Vagina (tissue), 2 donors: ENCODE results near the gene ZNF185. TPM values are rescaled to one million over a fixed set of nuclear protein-coding genes. Genes with fewer than 3 reads are reported as not detected.

Experiments
- DNase-seq, 2 donors: peaks; one replicate each; pipeline ENCODE4 v3.0.0-alpha.2; 2017; ENCODE audit errors: extremely low spot score in 2 of 2
- H3K27ac ChIP-seq: fragments of 200-600 bp; sonication (generic); one replicate; pipeline ENCODE4 v1.5.1; 2019
- H3K27me3 ChIP-seq: fragments of 200-600 bp; sonication (generic); one replicate; pipeline ENCODE4 v1.5.1; 2019
- H3K36me3 ChIP-seq, 2 donors: fragments of 200-600 bp; sonication (generic); one replicate each; pipeline ENCODE4 v1.5.1; 2017 to 2019
- H3K4me1 ChIP-seq: fragments of 200-600 bp; sonication (generic); one replicate; pipeline ENCODE4 v1.5.1; 2019
- H3K4me3 ChIP-seq, 2 donors: fragments of 200-600 bp; sonication (generic); 1 replicate in 1 of 2; 2 replicates in 1 of 2; pipeline ENCODE4 v1.5.1; 2016 to 2019
- H3K9me3 ChIP-seq: fragments of 200-600 bp; sonication (generic); one replicate; pipeline ENCODE4 v1.5.1; 2019
- POLR2A ChIP-seq, 2 donors: fragments of 450-650 bp; IDR thresholded peaks; one replicate each; pipeline ENCODE4 v1.6.1; 2017; ENCODE audit warnings: antibody characterized with exemption in 2 of 2, mild to moderate bottlenecking in 2 of 2, moderate library complexity in 2 of 2
- POLR2AphosphoS5 ChIP-seq, 2 donors: sonication (generic); formaldehyde crosslinking; IDR thresholded peaks; one replicate each; pipeline ENCODE4 v1.9.0; 2017; ENCODE audit warnings: antibody characterized with exemption in 2 of 2, mild to moderate bottlenecking in 2 of 2, low read depth in 1 of 2; ENCODE audit not compliant: insufficient read depth in 1 of 2
- intact Hi-C: fragments of 100-400 bp; cut with DNase I; formaldehyde crosslinking; loops from one replicate; pipeline ENCODE4 v1.15.1; 2023
- total RNA-seq: library from RNA; depleted of rRNA; stranded (reverse); fragments of >200 nt; gene quantifications from one replicate; pipeline ENCODE4 v1.2.3, GENCODE V29; 2016
- TF ChIP-seq, protein P1 (sequence below), 3 experiments: fragments of 450-650 bp in 2 of 3; fragments of 200-600 bp in 1 of 3; sonication (generic) in 1 of 3; IDR thresholded peaks; one replicate each; pipeline ENCODE4 v1.5.1; 2017 to 2019; ENCODE audit warnings: antibody characterized with exemption in 3 of 3, mild to moderate bottlenecking in 2 of 3, moderate library complexity in 2 of 3

Gene ZNF185
- total RNA-seq, 1 donor from 2014 or later, result 98.2 TPM

DNA sequence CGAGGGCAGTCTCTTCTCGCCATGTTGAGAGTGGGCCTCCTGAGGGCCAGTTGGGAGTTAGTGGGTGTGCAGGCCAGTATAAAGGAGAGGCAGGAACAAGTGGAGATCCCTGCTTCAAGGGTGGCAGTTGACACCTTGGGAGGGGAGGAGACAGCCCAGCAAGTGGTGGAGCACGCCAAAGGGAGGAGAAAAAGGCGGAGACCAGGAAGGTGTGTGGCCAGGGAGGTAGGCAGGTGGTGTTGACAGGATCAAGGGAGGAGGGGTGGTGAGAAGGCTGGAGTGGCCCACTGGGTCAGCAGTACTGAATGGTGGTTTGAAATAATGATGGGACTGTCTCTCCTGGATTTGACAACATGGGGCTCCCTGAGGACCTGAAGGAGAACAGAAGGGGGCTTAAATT, 32.6 kb downstream of the ZNF185 start:
- Histone ChIP-seq H3K4me1 (no peaks in the 10 kb centered on the region), H3K4me3 (no peak overlapping the region), H3K9me3 (no peaks in the 10 kb centered on the region), H3K27me3 (no peaks in the 10 kb centered on the region), H3K27ac (no peak overlapping the region), H3K36me3 (no peaks in the 10 kb centered on the region)
- no peak for DNase-seq
- intact Hi-C loops, result no loop called here
- TF ChIP-seq, protein P1, sequence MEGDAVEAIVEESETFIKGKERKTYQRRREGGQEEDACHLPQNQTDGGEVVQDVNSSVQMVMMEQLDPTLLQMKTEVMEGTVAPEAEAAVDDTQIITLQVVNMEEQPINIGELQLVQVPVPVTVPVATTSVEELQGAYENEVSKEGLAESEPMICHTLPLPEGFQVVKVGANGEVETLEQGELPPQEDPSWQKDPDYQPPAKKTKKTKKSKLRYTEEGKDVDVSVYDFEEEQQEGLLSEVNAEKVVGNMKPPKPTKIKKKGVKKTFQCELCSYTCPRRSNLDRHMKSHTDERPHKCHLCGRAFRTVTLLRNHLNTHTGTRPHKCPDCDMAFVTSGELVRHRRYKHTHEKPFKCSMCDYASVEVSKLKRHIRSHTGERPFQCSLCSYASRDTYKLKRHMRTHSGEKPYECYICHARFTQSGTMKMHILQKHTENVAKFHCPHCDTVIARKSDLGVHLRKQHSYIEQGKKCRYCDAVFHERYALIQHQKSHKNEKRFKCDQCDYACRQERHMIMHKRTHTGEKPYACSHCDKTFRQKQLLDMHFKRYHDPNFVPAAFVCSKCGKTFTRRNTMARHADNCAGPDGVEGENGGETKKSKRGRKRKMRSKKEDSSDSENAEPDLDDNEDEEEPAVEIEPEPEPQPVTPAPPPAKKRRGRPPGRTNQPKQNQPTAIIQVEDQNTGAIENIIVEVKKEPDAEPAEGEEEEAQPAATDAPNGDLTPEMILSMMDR (IDR thresholded peaks at IDR 0.05), result no peak
- no peak for TF ChIP-seq POLR2A (IDR thresholded peaks at IDR 0.05)
- TF ChIP-seq POLR2AphosphoS5 (IDR thresholded peaks at IDR 0.05; ENCODE audit: insufficient read depth in 1 of 2, low read depth in 1 of 2), result no peak

DNA sequence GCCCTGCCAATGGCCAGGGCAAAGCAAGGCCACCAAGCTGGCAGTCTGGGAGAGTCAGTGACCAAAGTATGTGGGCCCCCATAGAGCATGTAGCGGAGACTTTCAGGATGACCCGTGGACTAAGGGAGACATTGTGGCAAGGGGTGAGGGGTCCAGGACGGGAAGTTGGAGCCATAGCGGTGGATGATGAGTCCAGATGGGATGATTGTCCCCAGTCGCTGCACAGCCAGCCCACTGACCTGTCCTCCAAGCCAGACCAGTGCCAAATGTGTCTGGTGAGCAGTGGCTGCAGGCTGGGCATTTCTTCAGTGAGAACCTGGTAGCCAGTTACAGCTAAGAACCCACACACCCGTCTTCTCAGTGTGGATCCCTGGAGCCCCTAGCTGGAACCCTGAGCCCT, 34.3 kb downstream of the ZNF185 start:
- Histone ChIP-seq H3K36me3 (no peaks in the 10 kb centered on the region), H3K9me3 (no peaks in the 10 kb centered on the region), H3K4me3 (no peak overlapping the region), H3K27me3 (no peaks in the 10 kb centered on the region), H3K4me1 (no peaks in the 10 kb centered on the region), H3K27ac (no peak overlapping the region)
- no peak for DNase-seq
- TF ChIP-seq POLR2A (IDR thresholded peaks at IDR 0.05) (no peak), POLR2AphosphoS5 (IDR thresholded peaks at IDR 0.05; ENCODE audit: insufficient read depth in 1 of 2, low read depth in 1 of 2) (no peak)
- TF ChIP-seq, protein P1 (IDR thresholded peaks at IDR 0.05), result no peak
- intact Hi-C loops, result no loop called here

DNA sequence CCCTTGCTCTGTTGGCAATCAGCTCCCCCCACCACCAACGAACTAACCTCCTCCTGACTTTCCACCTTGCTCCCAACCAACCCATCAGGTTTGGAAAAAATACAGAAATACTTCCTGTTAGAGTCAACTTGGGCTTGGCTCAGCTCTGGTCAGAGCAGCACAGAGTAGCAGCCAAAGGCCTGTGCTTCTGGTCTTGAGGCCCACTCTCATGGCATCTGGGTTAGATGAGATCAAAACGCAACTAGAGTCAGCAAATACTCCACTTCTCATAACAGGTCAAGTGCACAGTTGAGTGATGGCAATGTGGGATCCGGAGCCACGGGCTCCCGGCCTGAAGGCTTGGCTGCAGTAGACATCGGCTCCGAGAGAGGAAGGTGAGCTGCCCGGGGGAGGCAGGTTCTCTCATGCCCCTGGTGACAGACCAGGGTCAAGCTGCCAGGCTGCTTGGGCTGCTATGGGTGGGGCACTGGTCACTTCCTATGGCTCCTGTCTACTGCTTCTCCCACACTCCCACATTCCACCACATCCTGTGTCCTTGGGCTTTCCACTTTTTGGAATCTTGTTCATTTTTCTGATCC, 34.8 kb downstream of the ZNF185 start:
- no peak overlapping the region for H3K27ac ChIP-seq
- intact Hi-C loops, result no loop called here
- no peak for TF ChIP-seq POLR2AphosphoS5 (IDR thresholded peaks at IDR 0.05; ENCODE audit: insufficient read depth in 1 of 2, low read depth in 1 of 2)
- no peak for TF ChIP-seq POLR2A (IDR thresholded peaks at IDR 0.05)
- TF ChIP-seq, protein P1 (IDR thresholded peaks at IDR 0.05), result no peak
- no peaks in the 10 kb centered on the region for H3K4me1 ChIP-seq
- no peaks in the 10 kb centered on the region for H3K9me3 ChIP-seq
- no peak for DNase-seq
- H3K36me3 ChIP-seq, result no peaks in the 10 kb centered on the region
- H3K27me3 ChIP-seq, result no peaks in the 10 kb centered on the region
- H3K4me3 ChIP-seq, result no peak overlapping the region

DNA sequence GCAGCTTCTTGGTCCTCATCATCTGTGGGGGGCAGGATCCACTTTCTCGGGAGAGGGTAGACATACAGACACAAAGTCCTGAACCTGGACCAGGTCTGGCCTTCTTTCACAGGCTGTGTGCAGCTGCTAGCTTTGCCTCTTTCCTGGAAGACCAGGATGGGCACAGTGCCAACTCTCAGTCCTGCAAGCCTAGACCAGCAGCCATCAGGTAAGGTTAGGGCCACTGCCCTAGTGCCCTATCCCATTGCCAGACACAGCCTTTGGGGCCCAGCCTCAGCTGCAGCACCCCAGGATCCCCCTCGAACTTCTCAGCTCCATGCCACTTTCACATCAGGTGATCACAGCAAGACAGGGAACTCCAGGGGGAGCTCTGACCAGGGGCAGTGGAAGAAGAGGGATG, 38.4 kb downstream of the ZNF185 start:
- H3K4me3 ChIP-seq, result no peak overlapping the region
- no peak for DNase-seq
- no peaks in the 10 kb centered on the region for H3K4me1 ChIP-seq
- no peaks in the 10 kb centered on the region for H3K27me3 ChIP-seq
- TF ChIP-seq, protein P1 (IDR thresholded peaks at IDR 0.05), result no peak
- TF ChIP-seq POLR2A (IDR thresholded peaks at IDR 0.05) (no peak), POLR2AphosphoS5 (IDR thresholded peaks at IDR 0.05; ENCODE audit: insufficient read depth in 1 of 2, low read depth in 1 of 2) (no peak)
- H3K27ac ChIP-seq, result no peak overlapping the region
- intact Hi-C loops, result no loop called here
- H3K9me3 ChIP-seq, result no peaks in the 10 kb centered on the region
- no peaks in the 10 kb centered on the region for H3K36me3 ChIP-seq

DNA sequence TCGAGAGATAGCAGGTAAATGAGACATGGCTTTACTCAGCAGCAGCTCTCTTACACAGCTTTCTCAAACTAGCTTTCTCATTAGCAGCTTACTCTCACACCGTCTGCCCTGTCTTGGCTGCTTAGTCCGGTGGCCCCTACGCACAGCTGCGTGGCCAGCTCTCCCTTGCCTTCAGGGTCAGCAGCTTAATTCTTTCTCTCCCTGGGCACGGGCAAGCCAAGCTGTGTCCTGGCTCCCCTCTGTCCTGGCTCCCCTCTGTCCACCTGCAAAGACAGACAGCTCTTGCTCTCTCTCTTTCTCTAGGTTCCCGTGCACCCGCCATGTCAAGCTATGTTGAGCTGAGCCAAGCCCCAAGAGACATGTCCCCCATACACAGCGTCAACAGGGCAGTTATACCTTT, 39.4 kb downstream of the ZNF185 start:
- DNase-seq, result no peak
- no peak overlapping the region for H3K4me3 ChIP-seq
- no peaks in the 10 kb centered on the region for H3K4me1 ChIP-seq
- H3K27ac ChIP-seq, result no peak overlapping the region
- TF ChIP-seq, protein P1 (IDR thresholded peaks at IDR 0.05), result no peak
- no peak for TF ChIP-seq POLR2AphosphoS5 (IDR thresholded peaks at IDR 0.05; ENCODE audit: insufficient read depth in 1 of 2, low read depth in 1 of 2)
- no peaks in the 10 kb centered on the region for H3K36me3 ChIP-seq
- no peaks in the 10 kb centered on the region for H3K27me3 ChIP-seq
- H3K9me3 ChIP-seq, result no peaks in the 10 kb centered on the region
- intact Hi-C loops, result no loop called here
